ENCODE data around the gene MRPL16. TPM values are rescaled to one million over a fixed set of nuclear protein-coding genes. Genes with fewer than 3 reads are reported as not detected.
A peak's percentile ranks its signal among the peaks of the same experiment; 100 is the strongest.
"Not testable (repeated sequence)": the region's sequence is repeated elsewhere in the genome, so short reads cannot be mapped to it uniquely, and the experiment has no call there.

MRPL16 gene
- total RNA-seq, 1 donor from 2014 or later = 53.9 TPM

- DNase-seq (ENCODE audit: low read depth, low spot score) = no peak
Measured at GRCh38 chr11:59812220-59812619, 1.6 kb upstream of the MRPL16 start.

GRCh38 chr11:59810911-59811259 is 307 bp upstream of the MRPL16 start:
- no peak for DNase-seq (ENCODE audit: low read depth, low spot score)

- DNase-seq (ENCODE audit: low read depth, low spot score) = no peak
Measured at GRCh38 chr11:59807047-59807610, 3.4 kb downstream of the MRPL16 start.

GRCh38 chr11:59804061-59804460 is 6.5 kb downstream of the MRPL16 start:
- no peak for DNase-seq (ENCODE audit: low read depth, low spot score)

GRCh38 chr11:59802639-59803176 is 7.9 kb downstream of the MRPL16 start:
- DNase-seq (ENCODE audit: low read depth, low spot score) = no peak

- no peak for DNase-seq (ENCODE audit: low read depth, low spot score)
Measured at GRCh38 chr11:59801981-59802638, 8.5 kb downstream of the MRPL16 start.

- no peak for DNase-seq (ENCODE audit: low read depth, low spot score)
Measured at GRCh38 chr11:59801160-59801706, 9.3 kb downstream of the MRPL16 start.

GRCh38 chr11:59800390-59801025 is 10.1 kb downstream of the MRPL16 start:
- DNase-seq (ENCODE audit: low read depth, low spot score) = no peak

- DNase-seq (ENCODE audit: low read depth, low spot score) = no peak
Measured at GRCh38 chr11:59794417-59794816, 16.2 kb downstream of the MRPL16 start.

- no peak for DNase-seq (ENCODE audit: low read depth, low spot score)
Measured at GRCh38 chr11:59792507-59792906, 18.1 kb downstream of the MRPL16 start.

- no peak for DNase-seq (ENCODE audit: low read depth, low spot score)
Measured at GRCh38 chr11:59791639-59792038, 18.9 kb downstream of the MRPL16 start.

GRCh38 chr11:59787816-59788215 is 22.8 kb downstream of the MRPL16 start:
- peak; percentile 80 for DNase-seq (ENCODE audit: low read depth, low spot score)

- no peak for DNase-seq (ENCODE audit: low read depth, low spot score)
Measured at GRCh38 chr11:59787255-59787588, 23.4 kb downstream of the MRPL16 start.

GRCh38 chr11:59785818-59786217 is 24.8 kb downstream of the MRPL16 start:
- no peak for DNase-seq (ENCODE audit: low read depth, low spot score)

- not testable (repeated sequence) for DNase-seq (ENCODE audit: low read depth, low spot score)
Measured at GRCh38 chr11:59784441-59784840, 26.1 kb downstream of the MRPL16 start.

- no peak for DNase-seq (ENCODE audit: low read depth, low spot score)
Measured at GRCh38 chr11:59783632-59784090, 26.9 kb downstream of the MRPL16 start.

GRCh38 chr11:59782080-59782479 is 28.5 kb downstream of the MRPL16 start:
- DNase-seq (ENCODE audit: low read depth, low spot score) = no peak

- no peak for DNase-seq (ENCODE audit: low read depth, low spot score)
Measured at GRCh38 chr11:59779487-59779886, 31.1 kb downstream of the MRPL16 start.

GRCh38 chr11:59778122-59778521 is 32.5 kb downstream of the MRPL16 start:
- no peak for DNase-seq (ENCODE audit: low read depth, low spot score)

GRCh38 chr11:59777104-59777503 is 33.5 kb downstream of the MRPL16 start:
- no peak for DNase-seq (ENCODE audit: low read depth, low spot score)

- DNase-seq (ENCODE audit: low read depth, low spot score) = peak; percentile 63
Measured at GRCh38 chr11:59776210-59777066, 34.1 kb downstream of the MRPL16 start.

GRCh38 chr11:59773083-59773440 is 37.5 kb downstream of the MRPL16 start:
- DNase-seq (ENCODE audit: low read depth, low spot score) = no peak
